Fibroblast of peridontal ligament (primary cell): Measurements from ENCODE around the gene FGFBP2.

ENCODE experiments used
- DNase-seq: peaks from one replicate; pipeline ENCODE4 v3.0.0-alpha.2; 2010; ENCODE audit errors: extremely low read depth

The FGFBP2 gene

GRCh38 chr4:15968551-15969300 is 5.8 kb upstream of the FGFBP2 start:
- DNase-seq, result no peak

- no peak for DNase-seq
Measured at GRCh38 chr4:15965325-15965724, 2.4 kb upstream of the FGFBP2 start.

GRCh38 chr4:15964159-15964558 is 1.2 kb upstream of the FGFBP2 start:
- no peak for DNase-seq

GRCh38 chr4:15963576-15963975 is 601 bp upstream of the FGFBP2 start:
- DNase-seq, result no peak

GRCh38 chr4:15961781-15962510 is 1.0 kb downstream of the FGFBP2 start:
- DNase-seq, result no peak

- no peak for DNase-seq
Measured at GRCh38 chr4:15958562-15958961, 4.4 kb downstream of the FGFBP2 start.

GRCh38 chr4:15956179-15956850 is 6.7 kb downstream of the FGFBP2 start:
- DNase-seq, result peak; percentile 63

- peak; percentile 9 for DNase-seq
Measured at GRCh38 chr4:15955670-15956069, 7.3 kb downstream of the FGFBP2 start.

GRCh38 chr4:15953625-15954024 is 9.3 kb downstream of the FGFBP2 start:
- DNase-seq, result no peak

- no peak for DNase-seq
Measured at GRCh38 chr4:15951781-15952180, 11.2 kb downstream of the FGFBP2 start.

- no peak for DNase-seq
Measured at GRCh38 chr4:15948826-15949225, 14.1 kb downstream of the FGFBP2 start.

GRCh38 chr4:15947684-15948083 is 15.3 kb downstream of the FGFBP2 start:
- no peak for DNase-seq

- no peak for DNase-seq
Measured at GRCh38 chr4:15945516-15945915, 17.5 kb downstream of the FGFBP2 start.

GRCh38 chr4:15944895-15945294 is 18.1 kb downstream of the FGFBP2 start:
- DNase-seq, result no peak

- DNase-seq, result no peak
Measured at GRCh38 chr4:15942283-15942682, 20.7 kb downstream of the FGFBP2 start.

- DNase-seq, result no peak
Measured at GRCh38 chr4:15938640-15939039, 24.3 kb downstream of the FGFBP2 start, which contains the start of gene FGFBP1. Gene FGFBP1 (minus strand): TSS chr4:15938740. CDS start chr4:15936632, 2,108 bp downstream.

- DNase-seq, result no peak
Measured at GRCh38 chr4:15938182-15938581, 24.8 kb downstream of the FGFBP2 start.

- DNase-seq, result no peak
Measured at GRCh38 chr4:15936495-15936894, 26.5 kb downstream of the FGFBP2 start.

- no peak for DNase-seq
Measured at GRCh38 chr4:15935504-15936402, 27.2 kb downstream of the FGFBP2 start.

- DNase-seq, result no peak
Measured at GRCh38 chr4:15934259-15934658, 28.7 kb downstream of the FGFBP2 start.

- no peak for DNase-seq
Measured at GRCh38 chr4:15931451-15932210, 31.3 kb downstream of the FGFBP2 start.
